ENCODE data around the gene ADORA3. TPM values are rescaled to one million over a fixed set of nuclear protein-coding genes. Genes with fewer than 3 reads are reported as not detected.

The ADORA3 gene
- total and polyA plus RNA-seq, 10 of the 15 experiments (the other 5 are each of a cell fraction or from before 2014, with no cell fraction given): 0.14 to 0.29 (median 0.18) TPM; not detected in 2

GRCh38 chr1:111462370-111463028 is 40.9 kb downstream of the ADORA3 start:
- Histone ChIP-seq H3K27ac (ENCODE audit: control insufficient read depth, insufficient read depth) (no peak overlapping the region), H4K20me1 (ENCODE audit: control insufficient read depth, insufficient read depth) (no peaks in the 10 kb centered on the region), H3K4me3 (no peak overlapping the region), H3K9ac (ENCODE audit: control insufficient read depth, insufficient read depth, low read length) (no peak overlapping the region), H3K79me2 (ENCODE audit: control insufficient read depth, insufficient read depth, low read length) (no peaks in the 10 kb centered on the region), H3K4me1 (ENCODE audit: control insufficient read depth, insufficient read depth, low read length) (no peaks in the 10 kb centered on the region), H3K9me3 (replicated peaks; ENCODE audit: control insufficient read depth, insufficient read depth, low read length) (no peaks in the 10 kb centered on the region), H3K27me3 (replicated peaks in 1 of 2; ENCODE audit: control insufficient read depth in 2 of 2, insufficient read depth in 2 of 2, low read length in 1 of 2) (no peaks in the 10 kb centered on the region), H2AFZ (ENCODE audit: control insufficient read depth, low read depth, low read length) (no peak overlapping the region), H3K36me3 (ENCODE audit: control insufficient read depth in 2 of 2, insufficient read depth in 2 of 2, low read length in 1 of 2) (peaks cover 4 to 24% of the 10 kb centered on the region in 2 experiments; a peak in 3 of 4 replicates), H3K4me2 (ENCODE audit: control insufficient read depth, insufficient read depth) (no peak overlapping the region)
- RAD21 ChIA-PET (ENCODE audit: unreplicated experiment): interaction anchor here (1.3 kb wide), 1 partner anchor 14 kb away, joined by 3 read pairs; no protein-coding TSS in a partner anchor
- in situ Hi-C loops (cut with MboI) (no loop called here), intact Hi-C loops (cut with micrococcal nuclease; ENCODE audit: unreplicated experiment) (no loop called here)
- ATAC-seq (no peak), FAIRE-seq (no peak), DNase-seq (ENCODE audit: low read depth, low spot score) (no peak)
- SMC1A ChIA-PET (ENCODE audit: uncharacterized antibody, unreplicated experiment): interaction anchor here (0.6 to 2.3 kb wide), 10 partner anchors 9 to 305 kb away, joined by 3 to 8 read pairs (median 4); no protein-coding TSS in a partner anchor
- 93% methylated on average over 4 of the region's 4 CpGs for WGBS (ENCODE audit: insufficient coverage, insufficient replicate concordance, low lambda C conversion rate, missing lambda C conversion rate)
- CTCF ChIA-PET: interaction anchor here (0.8 to 1.9 kb wide), 5 partner anchors 13 to 307 kb away, joined by 3 to 5 read pairs (median 4); no protein-coding TSS in a partner anchor
- BruUV-seq (replicated peaks): no TSS peak
- TF ChIP-seq NBN (IDR thresholded peaks at IDR 0.05) (no peak), CHD4 (IDR thresholded peaks at IDR 0.05) (no peak), KLF5 (IDR thresholded peaks at IDR 0.05; ENCODE audit: partially characterized antibody) (no peak), TCF3 (IDR thresholded peaks at IDR 0.05; ENCODE audit: borderline replicate concordance, insufficient read depth, low read depth, low read length) (no peak), ZBED1 (IDR thresholded peaks at IDR 0.05; ENCODE audit: borderline replicate concordance) (no peak), SUPT20H (IDR thresholded peaks at IDR 0.05; ENCODE audit: borderline replicate concordance, control insufficient read depth, low read depth, low read length) (no peak), CBX3 (IDR thresholded peaks at IDR 0.05; ENCODE audit: borderline replicate concordance, low read depth) (no peak), ZNF592 (IDR thresholded peaks at IDR 0.05) (no peak)
- POLR2A ChIA-PET: interaction anchor here (0.5 to 0.7 kb wide), 2 partner anchors 1142 to 1508 kb away, joined by 3 read pairs; no protein-coding TSS in a partner anchor
